Central memory CD4-positive, alpha-beta T cell (primary cell): ENCODE measurements around the gene ACY1.

Experiments
- DNase-seq: peaks from one replicate; pipeline ENCODE4 v3.0.0; 2022

Gene ACY1

GRCh38 chr3:51945926-51946705 lies 37.2 kb upstream of the ACY1 start:
- DNase-seq, result no peak

GRCh38 chr3:51946796-51947195 lies 36.5 kb upstream of the ACY1 start:
- no peak for DNase-seq

GRCh38 chr3:51947215-51947900 lies 36.0 kb upstream of the ACY1 start:
- no peak for DNase-seq

- no peak for DNase-seq
Observed at GRCh38 chr3:51948016-51948580, 35.2 kb upstream of the ACY1 start.

GRCh38 chr3:51949121-51949520 lies 34.2 kb upstream of the ACY1 start:
- no peak for DNase-seq

- DNase-seq, result no peak
Observed at GRCh38 chr3:51950899-51951298, 32.4 kb upstream of the ACY1 start.

GRCh38 chr3:51953445-51953844 lies 29.9 kb upstream of the ACY1 start:
- no peak for DNase-seq

GRCh38 chr3:51954105-51954504 lies 29.2 kb upstream of the ACY1 start:
- no peak for DNase-seq

GRCh38 chr3:51954713-51955112 lies 28.6 kb upstream of the ACY1 start:
- DNase-seq, result no peak

- no peak for DNase-seq
Observed at GRCh38 chr3:51955175-51955892, 28.0 kb upstream of the ACY1 start, which contains the start of gene GPR62. Gene GPR62 (plus strand): TSS chr3:51955381. CDS start chr3:51955653, 272 bp downstream.

GRCh38 chr3:51955893-51956770 lies 27.2 kb upstream of the ACY1 start:
- DNase-seq, result no peak

GRCh38 chr3:51957520-51958205 lies 25.7 kb upstream of the ACY1 start:
- DNase-seq, result no peak

GRCh38 chr3:51958603-51959521 lies 24.5 kb upstream of the ACY1 start:
- DNase-seq, result no peak

- DNase-seq, result no peak
Observed at GRCh38 chr3:51959651-51960050, 23.7 kb upstream of the ACY1 start.

GRCh38 chr3:51960386-51960785 lies 22.9 kb upstream of the ACY1 start:
- no peak for DNase-seq

- no peak for DNase-seq
Observed at GRCh38 chr3:51961011-51961410, 22.3 kb upstream of the ACY1 start.

- DNase-seq, result no peak
Observed at GRCh38 chr3:51961602-51962569, 21.4 kb upstream of the ACY1 start.

- DNase-seq, result no peak
Observed at GRCh38 chr3:51962854-51963530, 20.3 kb upstream of the ACY1 start.
